Measurements from ENCODE around the gene MIDN. TPM values are rescaled to one million over a fixed set of nuclear protein-coding genes. Genes with fewer than 3 reads are reported as not detected.

Gene MIDN
- total RNA-seq, 6 donors from 2014 or later, result 33.5 to 176 (median 75.9) TPM

GRCh38 chr19:1213391-1214286, 34.7 kb upstream of the MIDN start:
- no peaks in the 10 kb centered on the region for H3K9me3 ChIP-seq
- 54 to 63% methylated on average over 25 to 34 of the region's 39 CpGs for WGBS, 2 donors
- peak overlapping the region; percentile 82 to 91 (median 88) for H3K27ac ChIP-seq
- H3K27me3 ChIP-seq, result no peaks in the 10 kb centered on the region
- DNase-seq (peak; percentile 73 to 91), ATAC-seq (ENCODE audit: low FRiP score in 2 of 2) (peak; percentile 76 to 78)
- H3K4me1 ChIP-seq, result peaks cover 50 to 92% (median 61%) of the 10 kb centered on the region in 4 donors
- TF ChIP-seq CTCF (IDR thresholded peaks at IDR 0.05), result no peak
- TF ChIP-seq POLR2A (IDR thresholded peaks at IDR 0.05), result peak in 2 of 4 donors; percentile 12 to 46
- TF ChIP-seq POLR2AphosphoS5 (IDR thresholded peaks at IDR 0.05), result peak; percentile 19 to 63
- peak in 1 of 4 donors; percentile 15 for TF ChIP-seq EP300 (IDR thresholded peaks at IDR 0.05)
- peaks cover 0 to 7% (median 0%) of the 10 kb centered on the region in 4 donors for H3K36me3 ChIP-seq
- H3K4me3 ChIP-seq, result peak overlapping the region in 1 of 4 donors; percentile 18

GRCh38 chr19:1214299-1214861, 34.0 kb upstream of the MIDN start:
- DNase-seq (peak in 1 of 2 donors; percentile 64), ATAC-seq (ENCODE audit: low FRiP score in 2 of 2) (no peak)
- Histone ChIP-seq H3K27me3 (no peaks in the 10 kb centered on the region), H3K4me1 (peaks cover 42 to 86% (median 54%) of the 10 kb centered on the region in 4 donors), H3K36me3 (peaks cover 0 to 7% (median 0%) of the 10 kb centered on the region in 4 donors), H3K9me3 (no peaks in the 10 kb centered on the region), H3K4me3 (peak overlapping the region in 1 of 4 donors; percentile 18), H3K27ac (peak overlapping the region; percentile 82 to 91 (median 88))
- TF ChIP-seq POLR2A (IDR thresholded peaks at IDR 0.05) (no peak), EP300 (IDR thresholded peaks at IDR 0.05) (no peak), POLR2AphosphoS5 (IDR thresholded peaks at IDR 0.05) (no peak), CTCF (IDR thresholded peaks at IDR 0.05) (no peak)
- WGBS, 2 donors, result 26 to 42% methylated on average over 4 to 20 of the region's 21 CpGs

GRCh38 chr19:1214862-1215731, 33.3 kb upstream of the MIDN start:
- TF ChIP-seq POLR2A (IDR thresholded peaks at IDR 0.05) (no peak), CTCF (IDR thresholded peaks at IDR 0.05) (peak in 1 of 6 experiments; percentile 19), POLR2AphosphoS5 (IDR thresholded peaks at IDR 0.05) (peak; percentile 30 to 35)
- DNase-seq (peak; percentile 72 to 86), ATAC-seq (ENCODE audit: low FRiP score in 2 of 2) (peak in 1 of 2 donors; percentile 54)
- Histone ChIP-seq H3K36me3 (peaks cover 0 to 11% (median 3%) of the 10 kb centered on the region in 4 donors), H3K4me3 (no peak overlapping the region), H3K4me1 (peaks cover 39 to 78% (median 47%) of the 10 kb centered on the region in 4 donors), H3K9me3 (no peaks in the 10 kb centered on the region), H3K27ac (peak overlapping the region; percentile 82 to 91 (median 88)), H3K27me3 (no peaks in the 10 kb centered on the region)
- WGBS, 2 donors, result 54 to 61% methylated on average over 11 to 26 of the region's 26 CpGs

GRCh38 chr19:1216756-1217155, 31.6 kb upstream of the MIDN start:
- Histone ChIP-seq H3K4me1 (peaks cover 34 to 71% (median 44%) of the 10 kb centered on the region in 4 donors), H3K9me3 (no peaks in the 10 kb centered on the region), H3K4me3 (no peak overlapping the region), H3K27ac (peak overlapping the region in 2 of 4 donors; percentile 37 to 42), H3K36me3 (peaks cover 11 to 26% (median 16%) of the 10 kb centered on the region in 4 donors), H3K27me3 (no peaks in the 10 kb centered on the region)
- 89 to 91% methylated on average over 12 of the region's 12 CpGs for WGBS, 2 donors
- peak in 1 of 2 donors; percentile 32 for DNase-seq
- no peak for ATAC-seq (ENCODE audit: low FRiP score in 2 of 2)
- no peak for TF ChIP-seq POLR2A (IDR thresholded peaks at IDR 0.05)
- no peak for TF ChIP-seq CTCF (IDR thresholded peaks at IDR 0.05)
- TF ChIP-seq EP300 (IDR thresholded peaks at IDR 0.05), result no peak
- TF ChIP-seq POLR2AphosphoS5 (IDR thresholded peaks at IDR 0.05), result no peak

Data from upper lobe of left lung (tissue), 6 donors.